HepG2 (cell line): Measurements from ENCODE around the gene PTPRM. TPM values are rescaled to one million over a fixed set of nuclear protein-coding genes. Genes with fewer than 3 reads are reported as not detected.

Experiments used
- ATAC-seq: fragments of 200-7000 bp; cut with Tn5 transposase; 3 replicates; pipeline ENCODE4 v1.9.1; 2020; ENCODE audit warnings: mild to moderate bottlenecking, moderate library complexity
- BruUV-seq: library from RNA; stranded (reverse); fragments of 400-500 nt; replicated peaks from 2 replicates; lab custom pipeline; 2021; lab: Mats Ljungman, UMichigan
- CTCF ChIA-PET: fragments of 300-600 bp; formaldehyde crosslinking; extraction: SDS; loops from one replicate; lab custom pipeline; 2021; ENCODE audit warnings: low total read pairs, inconsistent platforms, low intra/inter-chr PET ratio; lab: Yijun Ruan, JAX
- POLR2A ChIA-PET: fragments of 350-600 bp; sonication (Branson Sonifier 250); formaldehyde crosslinking; loops from one replicate; lab custom pipeline; 2020; ENCODE audit warnings: antibody characterized with exemption, inconsistent platforms; lab: Yijun Ruan, JAX
- DNase-seq: peaks from one replicate; pipeline ENCODE4 v3.0.0-alpha.2; 2015; ENCODE audit warnings: low spot score
- FAIRE-seq: peaks from 3 replicates; lab custom pipeline; 2011; peaks lifted over from hg19 to GRCh38; lab: Jason Lieb, UNC
- H2AFZ ChIP-seq: one replicate; pipeline ENCODE4 v1.6.1; 2011; ENCODE audit warnings: low read length, inconsistent platforms
- H3K27ac ChIP-seq: fragments of 300-600 bp; 3 replicates; pipeline ENCODE4 v1.8.0; 2011; ENCODE audit warnings: mixed run types, mild to moderate bottlenecking, mixed read lengths, low read length, inconsistent platforms; ENCODE audit not compliant: insufficient read depth; ENCODE audit errors: extremely low read length
- H3K27me3 ChIP-seq, 2 experiments: fragments of 200-600 bp in 1 of 2; 2 replicates in 1 of 2; 3 replicates in 1 of 2; pipeline versions ENCODE4 v1.6.0 to v1.8.0; 2011; ENCODE audit warnings: low read length in 2 of 2, mild to moderate bottlenecking in 2 of 2, moderate library complexity in 2 of 2, inconsistent platforms in 1 of 2; ENCODE audit not compliant: insufficient read depth in 2 of 2, control insufficient read depth in 1 of 2
- H3K36me3 ChIP-seq, 2 experiments: fragments of 200-600 bp in 1 of 2; replicated peaks in 1 of 2; 2 replicates in 1 of 2; 3 replicates in 1 of 2; pipeline versions ENCODE4 v1.5.1 to v1.8.0; 2011; ENCODE audit warnings: low read length in 2 of 2, inconsistent platforms in 1 of 2; ENCODE audit not compliant: insufficient read depth in 2 of 2, control insufficient read depth in 1 of 2
- H3K4me1 ChIP-seq: 2 replicates; pipeline ENCODE4 v1.5.1; 2012; ENCODE audit warnings: low read length, inconsistent platforms; ENCODE audit not compliant: insufficient read depth
- H3K4me2 ChIP-seq: 2 replicates; pipeline ENCODE4 v1.6.0; 2011; ENCODE audit warnings: low read depth, low read length, inconsistent platforms
- H3K4me3 ChIP-seq, 3 experiments: fragments of 200-600 bp in 1 of 3; sonication (generic), shearing (Covaris generic) in 1 of 3; replicated peaks in 1 of 3; 2 replicates each; pipeline ENCODE4 v1.5.1; 2011 to 2016; ENCODE audit warnings: low read length in 3 of 3, inconsistent platforms in 2 of 3, low read depth in 2 of 3, mild to moderate bottlenecking in 2 of 3, control low read depth in 1 of 3, mixed read lengths in 1 of 3; ENCODE audit not compliant: insufficient read depth in 1 of 3
- H3K79me2 ChIP-seq: one replicate; pipeline ENCODE4 v1.6.1; 2011; ENCODE audit warnings: low read length, inconsistent platforms; ENCODE audit not compliant: insufficient read depth
- H3K9ac ChIP-seq: 2 replicates; pipeline ENCODE4 v1.6.0; 2011; ENCODE audit warnings: mild to moderate bottlenecking, low read depth, low read length, inconsistent platforms; ENCODE audit not compliant: insufficient read depth
- H3K9me3 ChIP-seq: 2 replicates; pipeline ENCODE4 v1.5.1; 2012; ENCODE audit warnings: mild to moderate bottlenecking, low read length
- H4K20me1 ChIP-seq: 2 replicates; pipeline ENCODE4 v1.6.0; 2011; ENCODE audit warnings: inconsistent platforms, mild to moderate bottlenecking, low read length, moderate library complexity; ENCODE audit not compliant: insufficient read depth
- ATF7 ChIP-seq, 2 experiments: fragments of 450-650 bp in 1 of 2; sonication (generic) in 1 of 2; formaldehyde crosslinking in 1 of 2; IDR thresholded peaks; 2 replicates each; pipeline versions ENCODE4 v1.4.0 to v1.6.1; 2016 to 2020; ENCODE audit warnings: antibody characterized with exemption in 1 of 2, mild to moderate bottlenecking in 1 of 2, missing genetic modification reagents in 1 of 2
- CREB1 ChIP-seq, 2 experiments: fragments of 450-650 bp in 1 of 2; IDR thresholded peaks; 2 replicates each; pipeline ENCODE4 v1.6.1; 2016 to 2017; ENCODE audit warnings: control low read depth in 1 of 2, mild to moderate bottlenecking in 1 of 2, missing compliant biosample characterization in 1 of 2, missing genetic modification characterization in 1 of 2
- HCFC1 ChIP-seq: fragments of 150-350 bp; IDR thresholded peaks from 2 replicates; pipeline ENCODE4 v1.6.1; 2014; ENCODE audit warnings: low read depth, low read length
- KDM1A ChIP-seq: IDR thresholded peaks from 2 replicates; pipeline ENCODE4 v1.6.1; 2016; ENCODE audit warnings: missing compliant biosample characterization
- MAFK ChIP-seq, 2 experiments: IDR thresholded peaks in 1 of 2; conservative IDR thresholded peaks in 1 of 2; 2 replicates each; pipeline ENCODE4 v1.6.1; 2011; ENCODE audit warnings: improper control_type of control experiment in 2 of 2, low read length in 2 of 2
- NR2F2 ChIP-seq: IDR thresholded peaks from 2 replicates; pipeline ENCODE4 v1.6.1; 2012; ENCODE audit warnings: low read depth, inconsistent platforms, borderline replicate concordance
- NR3C1 ChIP-seq: sonication (generic); formaldehyde crosslinking; IDR thresholded peaks from 2 replicates; pipeline ENCODE4 v1.4.0; 2020; ENCODE audit warnings: missing genetic modification reagents
- PRMT3 ChIP-seq: sonication (generic); formaldehyde crosslinking; IDR thresholded peaks from 2 replicates; pipeline ENCODE4 v1.8.1; 2022; ENCODE audit warnings: low read depth, mild to moderate bottlenecking, moderate library complexity, missing genetic modification reagents, borderline replicate concordance
- PRPF4 ChIP-seq: fragments of 200-400 bp; formaldehyde crosslinking; IDR thresholded peaks from 2 replicates; pipeline ENCODE4 v1.6.1; 2016; ENCODE audit warnings: low read length, low read depth; ENCODE audit not compliant: poor library complexity, severe bottlenecking
- ZNF335 ChIP-seq: sonication (generic); formaldehyde crosslinking; IDR thresholded peaks from 2 replicates; pipeline ENCODE4 v1.4.0; 2020; ENCODE audit warnings: missing genetic modification reagents
- ZNF367 ChIP-seq: sonication (generic); formaldehyde crosslinking; IDR thresholded peaks from 2 replicates; pipeline ENCODE4 v1.4.0; 2020; ENCODE audit warnings: missing genetic modification reagents, borderline replicate concordance
- ZNF761 ChIP-seq: sonication (generic); formaldehyde crosslinking; conservative IDR thresholded peaks from 2 replicates; pipeline ENCODE4 v1.4.0; 2020; ENCODE audit warnings: mild to moderate bottlenecking, missing genetic modification reagents
- ZNF790 ChIP-seq: sonication (generic); formaldehyde crosslinking; IDR thresholded peaks from 2 replicates; pipeline ENCODE4 v1.8.0; 2022; ENCODE audit warnings: missing genetic modification reagents, mild to moderate bottlenecking, borderline replicate concordance
- ZNF850 ChIP-seq: sonication (generic); formaldehyde crosslinking; conservative IDR thresholded peaks from 2 replicates; pipeline ENCODE4 v1.9.0; 2021; ENCODE audit warnings: mild to moderate bottlenecking, missing genetic modification reagents
- WGBS: methylation state at CpG from one replicate; pipeline ENCODE4 v1.1.6; 2017; ENCODE audit warnings: low lambda C conversion rate; 5-methylcytosine and 5-hydroxymethylcytosine counted together
- in situ Hi-C: cut with HindIII; loops from 2 replicates; pipeline ENCODE4 v1.10.0; 2017; ENCODE audit warnings: low pct_unique_long_range_greater_than_20kb; ENCODE audit not compliant: extremely low pct_ligation_motif_present
- intact Hi-C: fragments of 100-400 bp; cut with micrococcal nuclease; formaldehyde crosslinking; loops from one replicate; pipeline ENCODE4 v1.10.0; 2022; ENCODE audit not compliant: unreplicated experiment
- polyA plus RNA-seq, 8 experiments: library from polyadenylated mRNA; depleted of rRNA in 3 of 8; stranded (reverse) in 7 of 8; unstranded in 1 of 8; fragments of >200 nt; fragmentation: Illumina TruSeq in 4 of 8; extraction: Trizol in 4 of 8; gene quantifications; 2 replicates each; pipeline versions ENCODE4 v1.2.1 to v1.2.3, GENCODE V29; 2011 to 2016; ENCODE audit warnings: low read depth in 4 of 8, missing spikeins in 1 of 8, mixed read lengths in 1 of 8; ENCODE audit not compliant: insufficient read depth in 1 of 8
- total RNA-seq, 5 experiments: library from RNA; depleted of rRNA; stranded (reverse); fragments of >200 nt; fragmentation: Illumina TruSeq; extraction: Trizol; gene quantifications; 2 replicates each; pipeline ENCODE4 v1.2.3, GENCODE V29; 2016; ENCODE audit warnings: low read depth in 1 of 5
- TF ChIP-seq, protein P1 (sequence below): sonication (generic); formaldehyde crosslinking; IDR thresholded peaks from 2 replicates; pipeline ENCODE4 v1.4.0; 2020; ENCODE audit warnings: missing genetic modification reagents, borderline replicate concordance

PTPRM gene
- total and polyA plus RNA-seq, 2 of the 13 experiments (the other 11 are each of a cell fraction or from before 2014, with no cell fraction given) = 12.6 to 108 TPM

DNA sequence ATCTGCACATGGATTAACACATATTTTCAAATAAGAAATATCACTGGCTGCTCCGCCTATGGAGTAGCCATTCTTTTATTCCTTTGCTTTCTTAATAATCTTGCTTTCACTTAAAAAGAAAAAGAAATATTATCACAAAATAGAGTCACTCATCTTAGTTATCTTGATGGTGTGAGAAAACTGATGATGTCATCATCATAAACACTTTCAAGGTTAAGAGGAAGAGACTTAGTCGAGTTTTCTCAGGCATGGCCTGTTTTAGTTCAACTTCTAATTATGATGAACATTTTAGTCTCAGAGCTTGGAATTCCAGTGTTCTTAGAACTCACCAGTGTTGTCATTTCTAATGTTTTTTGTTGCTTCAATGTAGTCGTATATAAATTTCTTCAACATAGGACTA lies 506.1 kb downstream of the PTPRM start:
- ChIA-PET POLR2A (no interaction called here), CTCF (no interaction called here)
- H3K36me3 ChIP-seq = peaks cover 0 to 3% of the 10 kb centered on the region in 2 experiments; a peak in 1 of 5 replicates
- H3K27me3 ChIP-seq = no peaks in the 10 kb centered on the region
- H3K4me3 ChIP-seq = no peak overlapping the region
- no peaks in the 10 kb centered on the region for H3K9me3 ChIP-seq
- no peak overlapping the region for H3K27ac ChIP-seq
- H3K4me2 ChIP-seq = no peak overlapping the region
- no peak overlapping the region for H2AFZ ChIP-seq
- no peaks in the 10 kb centered on the region for H3K79me2 ChIP-seq
- WGBS = 84% methylated on average over 3 of the region's 3 CpGs
- in situ Hi-C loops = no loop called here
- H3K4me1 ChIP-seq = no peaks in the 10 kb centered on the region
- intact Hi-C loops = no loop called here
- DNase-seq (no peak), ATAC-seq (no peak), FAIRE-seq (no peak)
- no peak overlapping the region for H3K9ac ChIP-seq
- no peaks in the 10 kb centered on the region for H4K20me1 ChIP-seq
- BruUV-seq = no TSS peak
- TF ChIP-seq PRPF4 (no peak), ATF7 (IDR thresholded peaks at IDR 0.05) (peak; percentile 93), ATF7 (CRISPR knock-in tag; IDR thresholded peaks at IDR 0.05) (no peak), ZNF335 (CRISPR knock-in tag) (no peak), CREB1 (IDR thresholded peaks at IDR 0.05) (peak; percentile 65), CREB1 (CRISPR knock-in tag; IDR thresholded peaks at IDR 0.05) (no peak), NR2F2 (no peak), PRMT3 (no peak), MAFK (conservative IDR thresholded peaks at IDR 0.05 in 1 of 2, IDR thresholded peaks at IDR 0.05 in 1 of 2; ENCODE audit: low read length in 2 of 2) (0 out of 4 replicates have a peak, but pooled peaks of 1 of the 2 experiments have one; percentile 32), ZNF367 (CRISPR knock-in tag) (no peak)
- TF ChIP-seq, all 625 proteins: peak for 3

DNA sequence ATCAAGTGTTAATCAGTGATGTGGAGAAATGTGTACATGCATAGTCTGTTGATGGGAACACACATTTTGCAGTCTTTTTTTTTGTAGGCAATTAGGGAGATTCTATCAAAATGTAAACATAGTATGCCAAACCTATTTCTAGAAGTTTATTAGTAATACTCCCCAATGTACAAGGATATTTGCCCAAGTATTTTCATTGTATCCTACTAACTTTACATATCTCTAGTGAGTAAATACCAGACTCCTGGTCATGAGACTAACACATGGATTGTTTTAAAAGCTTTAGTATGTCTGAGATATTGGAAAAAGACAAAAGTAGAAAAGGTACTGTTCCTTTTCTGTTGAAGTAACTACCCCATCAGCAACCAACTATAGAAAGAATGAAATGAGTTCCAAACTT lies 513.0 kb downstream of the PTPRM start:
- no peaks in the 10 kb centered on the region for H3K4me1 ChIP-seq
- H4K20me1 ChIP-seq = no peaks in the 10 kb centered on the region
- FAIRE-seq = no peak
- H3K36me3 ChIP-seq = peaks cover 3% of the 10 kb centered on the region in 2 experiments; a peak in 1 of 5 replicates
- no peak overlapping the region for H2AFZ ChIP-seq
- ChIA-PET POLR2A (no interaction called here), CTCF (no interaction called here)
- in situ Hi-C loops (loop anchor here (10.0 kb wide), 1 partner anchor 315 kb away; no protein-coding TSS in a partner anchor), intact Hi-C loops (no loop called here)
- no peaks in the 10 kb centered on the region for H3K9me3 ChIP-seq
- H3K79me2 ChIP-seq = no peaks in the 10 kb centered on the region
- no peak overlapping the region for H3K4me2 ChIP-seq
- H3K27me3 ChIP-seq = no peaks in the 10 kb centered on the region
- H3K27ac ChIP-seq = no peak overlapping the region
- no peak overlapping the region for H3K9ac ChIP-seq
- no peak for DNase-seq
- no peak for ATAC-seq
- H3K4me3 ChIP-seq = no peak overlapping the region
- no TSS peak for BruUV-seq
- no peak for TF ChIP-seq ZNF790
- no peak for TF ChIP-seq ZNF850 (CRISPR knock-in tag)
- no peak for TF ChIP-seq HCFC1
- no peak for TF ChIP-seq ATF7 (IDR thresholded peaks at IDR 0.05)
- TF ChIP-seq ATF7 (CRISPR knock-in tag; IDR thresholded peaks at IDR 0.05) = no peak
- TF ChIP-seq KDM1A = no peak
- no peak for TF ChIP-seq ZNF761 (CRISPR knock-in tag)
- TF ChIP-seq, protein P1, sequence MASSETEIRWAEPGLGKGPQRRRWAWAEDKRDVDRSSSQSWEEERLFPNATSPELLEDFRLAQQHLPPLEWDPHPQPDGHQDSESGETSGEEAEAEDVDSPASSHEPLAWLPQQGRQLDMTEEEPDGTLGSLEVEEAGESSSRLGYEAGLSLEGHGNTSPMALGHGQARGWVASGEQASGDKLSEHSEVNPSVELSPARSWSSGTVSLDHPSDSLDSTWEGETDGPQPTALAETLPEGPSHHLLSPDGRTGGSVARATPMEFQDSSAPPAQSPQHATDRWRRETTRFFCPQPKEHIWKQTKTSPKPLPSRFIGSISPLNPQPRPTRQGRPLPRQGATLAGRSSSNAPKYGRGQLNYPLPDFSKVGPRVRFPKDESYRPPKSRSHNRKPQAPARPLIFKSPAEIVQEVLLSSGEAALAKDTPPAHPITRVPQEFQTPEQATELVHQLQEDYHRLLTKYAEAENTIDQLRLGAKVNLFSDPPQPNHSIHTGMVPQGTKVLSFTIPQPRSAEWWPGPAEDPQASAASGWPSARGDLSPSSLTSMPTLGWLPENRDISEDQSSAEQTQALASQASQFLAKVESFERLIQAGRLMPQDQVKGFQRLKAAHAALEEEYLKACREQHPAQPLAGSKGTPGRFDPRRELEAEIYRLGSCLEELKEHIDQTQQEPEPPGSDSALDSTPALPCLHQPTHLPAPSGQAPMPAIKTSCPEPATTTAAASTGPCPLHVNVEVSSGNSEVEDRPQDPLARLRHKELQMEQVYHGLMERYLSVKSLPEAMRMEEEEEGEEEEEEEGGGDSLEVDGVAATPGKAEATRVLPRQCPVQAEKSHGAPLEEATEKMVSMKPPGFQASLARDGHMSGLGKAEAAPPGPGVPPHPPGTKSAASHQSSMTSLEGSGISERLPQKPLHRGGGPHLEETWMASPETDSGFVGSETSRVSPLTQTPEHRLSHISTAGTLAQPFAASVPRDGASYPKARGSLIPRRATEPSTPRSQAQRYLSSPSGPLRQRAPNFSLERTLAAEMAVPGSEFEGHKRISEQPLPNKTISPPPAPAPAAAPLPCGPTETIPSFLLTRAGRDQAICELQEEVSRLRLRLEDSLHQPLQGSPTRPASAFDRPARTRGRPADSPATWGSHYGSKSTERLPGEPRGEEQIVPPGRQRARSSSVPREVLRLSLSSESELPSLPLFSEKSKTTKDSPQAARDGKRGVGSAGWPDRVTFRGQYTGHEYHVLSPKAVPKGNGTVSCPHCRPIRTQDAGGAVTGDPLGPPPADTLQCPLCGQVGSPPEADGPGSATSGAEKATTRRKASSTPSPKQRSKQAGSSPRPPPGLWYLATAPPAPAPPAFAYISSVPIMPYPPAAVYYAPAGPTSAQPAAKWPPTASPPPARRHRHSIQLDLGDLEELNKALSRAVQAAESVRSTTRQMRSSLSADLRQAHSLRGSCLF (CRISPR knock-in tag) = no peak
- no peak for TF ChIP-seq NR3C1 (CRISPR knock-in tag)
